ENCODE measurements around the gene RNASEL.

RNASEL gene

DNA sequence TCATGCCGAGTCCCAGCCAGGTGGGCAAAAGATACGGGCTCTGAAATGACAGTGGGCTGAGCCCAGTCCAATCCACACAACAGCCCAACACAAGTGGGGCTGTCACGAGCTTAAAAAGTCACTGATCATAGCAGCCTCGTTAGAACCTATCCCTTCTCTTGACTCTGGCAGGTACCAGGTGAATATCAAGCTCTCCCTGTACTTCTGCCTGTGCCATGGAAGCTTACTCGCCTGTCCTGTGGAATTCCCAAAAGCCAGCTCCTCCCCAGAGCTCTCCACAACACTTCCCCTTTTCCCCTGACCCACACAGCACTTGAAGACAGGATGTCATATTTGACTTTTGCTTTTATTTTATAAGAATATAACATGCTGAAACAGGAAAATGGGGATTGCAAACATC, 9.2 kb upstream of the RNASEL start:
- no peak for DNase-seq

DNA sequence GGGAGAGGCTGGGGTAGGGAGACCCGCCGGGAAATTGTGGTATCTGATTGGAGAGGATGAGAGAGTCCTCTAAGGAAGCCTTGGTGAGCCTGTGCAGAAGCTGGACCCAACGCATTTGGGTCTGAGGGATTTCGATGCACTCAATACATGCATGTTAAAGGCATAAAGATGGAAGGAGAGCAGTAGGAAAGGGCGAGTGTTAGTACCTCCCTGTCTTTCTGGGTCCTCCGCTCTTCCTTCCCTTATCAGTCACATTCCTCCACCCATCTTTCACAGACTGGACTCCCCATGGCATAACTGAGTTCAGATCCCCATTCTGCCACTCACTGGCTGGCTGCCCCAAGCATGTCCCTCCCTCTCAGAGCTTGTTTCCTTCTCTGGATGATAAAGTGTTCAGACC, 7.9 kb upstream of the RNASEL start:
- DNase-seq: no peak

- DNase-seq: peak; percentile 22
Measured at GRCh38 chr1:182595641-182596240, 6.7 kb upstream of the RNASEL start.

DNA sequence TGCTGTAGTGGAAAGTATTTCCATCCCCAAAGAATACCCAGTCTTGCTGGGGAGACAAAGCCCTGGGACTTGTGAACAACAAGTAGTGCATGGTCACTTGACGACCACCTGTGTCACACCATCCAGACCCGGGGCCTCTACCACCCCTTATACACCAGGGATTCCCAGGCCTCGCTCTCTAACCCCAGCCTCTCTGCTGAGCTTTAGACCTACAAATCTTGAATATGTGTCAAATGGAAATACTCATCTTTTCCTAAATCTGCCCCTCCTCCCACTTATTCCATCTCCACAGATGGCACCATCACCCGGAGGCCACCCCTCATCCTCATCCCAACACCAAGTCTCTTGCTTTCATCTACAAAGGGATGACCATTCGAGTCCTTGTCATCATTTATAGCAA, 875 bp upstream of the RNASEL start:
- DNase-seq: no peak

DNA sequence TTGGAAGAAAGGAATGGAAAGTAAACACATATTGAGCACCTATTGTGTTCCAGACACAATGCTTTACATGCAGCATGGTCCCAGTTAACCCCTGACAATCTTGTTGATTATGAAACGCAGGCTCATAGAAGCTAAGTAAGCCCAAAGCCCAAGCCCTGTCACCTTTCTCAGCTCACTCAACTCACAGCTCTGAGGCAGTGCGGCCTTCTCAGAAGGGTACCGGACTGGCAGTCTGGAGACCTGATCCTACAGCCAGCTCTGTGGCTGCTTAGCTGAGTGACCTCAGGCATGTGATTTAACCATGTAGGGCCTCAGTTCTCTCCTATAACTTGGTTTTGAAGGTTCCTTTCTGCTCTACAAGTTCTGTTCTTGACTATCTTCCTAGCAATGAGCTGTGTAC, 464 bp upstream of the RNASEL start:
- DNase-seq: no peak

DNA sequence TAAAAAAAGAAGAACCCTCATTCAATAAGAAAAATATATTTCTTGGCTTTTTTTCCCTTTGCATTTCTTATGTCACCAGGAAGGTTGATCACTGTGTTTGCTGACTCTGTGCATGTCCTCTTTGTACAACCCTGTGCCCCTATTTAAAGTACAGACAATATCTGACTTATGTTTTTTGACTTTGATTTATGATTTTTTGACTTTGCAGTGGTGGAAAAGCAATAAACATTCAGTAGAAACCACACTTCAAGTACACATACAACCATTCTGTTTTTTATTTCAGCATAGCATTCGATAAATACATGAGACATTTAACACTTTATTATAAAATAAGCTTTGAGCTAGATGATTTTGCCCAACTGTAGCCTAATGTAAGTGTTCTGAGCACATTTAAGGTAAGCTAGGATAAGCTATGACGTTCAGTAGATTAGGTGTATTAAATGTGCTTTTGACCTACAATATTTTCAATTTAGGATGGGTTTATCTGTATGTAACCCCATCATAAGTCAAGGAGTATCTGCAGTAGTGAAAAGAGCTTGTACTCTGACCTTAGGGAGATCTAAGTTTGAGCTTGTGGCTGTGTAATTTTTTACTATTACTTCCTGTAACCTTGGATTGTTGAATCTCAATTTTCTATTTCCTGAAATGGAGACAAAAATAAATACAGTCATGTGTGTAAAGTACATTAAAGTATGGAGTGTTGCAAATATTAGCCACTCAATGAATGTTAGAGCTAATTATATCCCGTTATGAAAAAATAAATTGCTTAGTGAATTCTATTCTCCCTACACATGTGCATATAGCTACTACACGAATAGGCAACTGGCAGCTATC, 1.2 kb downstream of the RNASEL start:
- no peak for DNase-seq

DNA sequence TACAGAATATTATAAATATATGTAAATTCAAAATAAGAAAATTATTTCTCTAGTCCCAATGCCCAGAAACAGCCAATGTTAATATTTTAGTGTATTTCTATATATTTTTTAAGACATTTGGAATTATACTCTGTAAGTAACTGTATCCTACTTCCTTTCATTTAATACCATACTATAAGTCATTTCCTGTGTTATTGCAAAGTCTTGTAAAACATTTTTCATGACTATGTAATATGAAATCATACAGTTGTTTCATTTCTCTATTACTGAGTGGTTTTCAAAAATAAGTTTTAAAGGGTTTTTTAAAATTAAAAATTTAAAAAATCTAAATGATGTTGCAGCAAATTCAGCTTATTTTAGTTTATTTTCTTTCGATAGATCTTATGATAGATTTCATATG, 2.0 kb downstream of the RNASEL start:
- DNase-seq: no peak

GRCh38 chr1:182586380-182586779, 2.7 kb downstream of the RNASEL start:
- DNase-seq: no peak

DNA sequence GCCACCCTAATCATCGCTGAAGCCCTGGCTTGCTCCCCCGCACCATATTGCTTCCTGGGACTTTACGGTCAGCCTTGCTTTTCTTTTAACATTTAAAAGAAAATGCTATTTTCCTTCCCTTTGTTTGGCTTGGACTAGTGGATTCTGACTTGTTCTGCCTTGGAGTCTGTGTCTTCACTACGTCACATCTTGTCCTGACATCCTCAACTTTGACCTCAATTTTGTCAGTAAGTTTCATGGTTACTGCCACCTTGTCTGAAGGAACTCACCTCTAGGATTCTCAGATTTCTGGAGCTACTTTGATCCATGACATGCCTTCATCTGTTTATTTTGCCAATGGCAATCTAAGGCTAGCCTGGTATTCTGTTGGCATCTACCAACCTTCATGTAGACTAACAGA, 4.3 kb downstream of the RNASEL start:
- no peak for DNase-seq

DNA sequence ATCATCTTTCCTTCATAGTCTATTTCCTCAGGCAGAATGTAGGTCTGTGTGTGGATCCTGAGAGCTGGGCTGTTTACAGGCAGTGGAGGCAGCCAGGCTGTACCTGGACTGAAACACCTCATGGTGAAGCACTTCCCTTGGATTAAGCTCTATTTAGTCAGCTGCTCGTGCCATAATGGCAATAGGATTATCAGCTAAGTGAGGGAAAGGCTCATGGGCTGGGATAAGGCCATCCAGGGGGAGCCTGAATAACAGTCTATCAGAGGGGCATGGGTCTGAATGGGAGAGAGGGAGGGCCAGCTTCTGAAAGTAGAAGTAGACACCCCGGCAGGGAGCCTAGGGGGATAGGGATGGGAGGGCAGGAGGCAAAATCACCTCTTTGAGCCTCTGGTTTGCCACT, 8.3 kb downstream of the RNASEL start:
- no peak for DNase-seq

GRCh38 chr1:182575540-182576149, 13.4 kb downstream of the RNASEL start:
- peak; percentile 50 for DNase-seq

DNA sequence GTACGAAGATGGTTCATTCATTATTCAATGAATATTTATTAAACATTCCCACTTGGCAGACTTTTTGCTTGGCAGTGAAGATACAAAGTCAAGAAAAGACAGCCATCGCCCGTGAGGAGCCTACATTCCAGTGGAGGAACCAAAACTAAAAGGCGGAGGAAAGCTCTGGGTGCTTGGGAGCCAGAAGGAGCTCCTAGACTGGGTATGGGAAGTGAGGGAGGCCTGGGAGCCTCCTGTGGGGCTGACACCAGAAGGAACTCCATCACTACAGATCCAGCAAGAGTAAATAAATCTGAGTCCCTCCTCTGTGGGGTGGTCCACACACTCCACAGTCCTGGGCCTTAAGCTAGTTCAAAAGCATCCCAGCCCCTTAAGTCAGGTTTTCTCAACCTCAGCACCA, 14.9 kb downstream of the RNASEL start:
- no peak for DNase-seq

DNA sequence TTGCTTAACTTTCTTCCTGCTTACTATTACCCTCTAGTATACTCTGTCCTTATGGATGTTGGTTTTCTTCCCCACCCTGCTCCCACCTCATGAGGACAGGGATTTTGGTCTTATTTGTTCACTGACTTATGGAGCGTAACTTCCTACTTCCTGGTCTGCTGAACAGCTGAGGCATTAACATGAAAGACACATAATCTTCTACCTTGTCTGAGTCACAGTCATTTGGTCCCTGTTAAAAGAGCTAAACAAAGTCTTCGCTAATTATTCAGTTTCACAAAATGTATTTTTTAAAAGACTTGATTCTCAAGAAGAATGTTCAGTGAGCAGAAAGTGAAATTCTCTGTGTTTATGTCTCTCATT, 18.5 kb downstream of the RNASEL start:
- DNase-seq: no peak

DNA sequence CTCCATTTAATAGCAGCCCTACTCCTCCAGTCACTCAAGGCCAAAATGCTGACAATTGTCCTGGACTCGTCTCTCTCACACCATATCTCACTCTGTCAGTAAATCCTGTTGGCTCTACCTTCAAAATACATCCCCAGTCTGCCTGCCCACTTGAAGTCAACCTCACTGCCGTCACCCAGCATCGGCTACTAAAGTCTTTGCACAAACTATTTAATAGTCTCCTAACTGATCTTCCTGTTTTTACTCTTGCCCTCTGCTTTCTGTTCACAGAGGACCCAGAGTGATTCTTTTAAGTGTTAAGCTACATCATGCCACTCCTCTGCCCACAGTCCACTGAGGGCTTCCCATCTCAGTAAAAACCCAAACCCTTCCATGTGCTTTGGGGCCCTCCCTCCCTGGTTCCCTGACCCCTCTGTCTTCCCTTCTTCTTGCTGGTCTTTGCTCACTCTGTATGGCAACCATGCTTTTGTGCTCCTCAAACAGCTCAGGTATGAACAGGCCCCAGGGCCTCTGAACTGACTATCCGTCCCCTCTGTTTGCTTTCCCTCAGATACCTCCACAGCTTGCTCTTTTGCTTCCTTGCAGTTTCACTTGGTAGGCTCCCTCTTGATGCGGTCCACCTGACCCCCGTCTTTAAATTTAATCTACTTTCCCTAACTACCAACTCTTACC, 19.0 kb downstream of the RNASEL start:
- DNase-seq: no peak

DNA sequence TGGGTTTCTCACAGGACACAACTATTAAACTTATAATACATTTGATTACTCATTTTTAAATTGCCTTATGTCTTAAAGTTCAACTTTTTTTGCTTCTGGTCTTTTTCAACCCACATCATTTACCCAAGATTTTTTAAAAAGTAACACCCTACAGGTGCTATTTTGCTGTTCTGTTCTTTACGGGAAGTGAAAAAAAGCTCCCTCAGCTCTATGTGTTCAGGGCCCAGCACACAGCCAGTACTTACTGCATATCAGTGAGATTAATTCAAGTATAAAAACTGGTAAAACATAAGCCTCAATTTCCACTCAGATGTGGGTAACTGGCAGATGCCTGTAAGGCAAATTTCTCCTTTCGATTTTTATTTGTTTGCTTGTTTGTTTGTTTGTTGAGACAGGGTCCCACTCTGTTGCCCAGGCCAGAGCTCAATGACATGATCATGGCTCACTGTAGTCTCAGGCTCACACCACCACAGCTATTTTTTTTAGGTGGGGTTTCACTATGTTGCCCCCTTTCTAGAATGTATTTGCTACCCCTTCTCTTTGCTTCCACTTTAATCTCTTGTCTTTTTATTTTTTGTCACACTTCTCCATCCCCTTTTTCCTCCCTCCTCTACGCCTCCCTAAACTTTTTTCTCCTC, 20.3 kb downstream of the RNASEL start:
- DNase-seq: no peak

DNA sequence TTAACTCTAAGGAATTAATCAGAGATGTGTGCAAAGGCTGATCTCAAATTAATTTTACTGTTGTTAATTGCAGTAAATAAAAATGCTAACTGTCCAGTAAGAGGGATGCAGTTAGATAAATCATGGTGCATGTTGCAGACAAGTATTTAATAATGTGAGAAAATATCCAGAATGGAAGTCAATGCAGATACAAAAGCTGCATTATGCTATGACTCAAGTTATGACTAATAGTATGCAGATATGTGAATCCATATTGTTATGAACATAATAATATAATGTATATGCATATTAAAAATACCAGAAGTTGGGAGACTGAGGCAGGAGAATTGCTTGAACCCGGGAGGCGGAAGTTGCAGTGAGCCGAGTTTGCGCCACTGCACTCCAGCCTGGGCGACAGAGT, 21.4 kb downstream of the RNASEL start:
- no peak for DNase-seq

DNA sequence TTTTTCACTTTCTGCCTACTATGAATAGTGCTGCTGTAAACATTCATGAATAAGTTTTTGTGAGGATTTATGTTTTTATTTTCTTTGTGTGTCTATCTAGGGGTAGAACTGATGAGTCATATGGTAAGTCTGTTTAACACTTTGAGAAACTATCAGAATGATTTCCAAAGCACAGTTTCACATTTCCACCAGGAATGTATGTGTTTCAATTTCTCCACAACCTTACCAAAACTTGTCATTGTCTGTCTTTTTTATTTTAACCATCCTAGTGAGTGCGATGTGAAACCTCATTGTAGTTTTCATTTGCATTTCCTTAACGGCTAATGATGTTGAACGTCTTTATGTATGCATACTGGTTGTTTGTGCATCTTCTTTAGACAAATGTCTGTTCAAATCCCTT, 23.5 kb downstream of the RNASEL start:
- no peak for DNase-seq

- no peak for DNase-seq
Measured at GRCh38 chr1:182564406-182565004, 24.6 kb downstream of the RNASEL start.

DNA sequence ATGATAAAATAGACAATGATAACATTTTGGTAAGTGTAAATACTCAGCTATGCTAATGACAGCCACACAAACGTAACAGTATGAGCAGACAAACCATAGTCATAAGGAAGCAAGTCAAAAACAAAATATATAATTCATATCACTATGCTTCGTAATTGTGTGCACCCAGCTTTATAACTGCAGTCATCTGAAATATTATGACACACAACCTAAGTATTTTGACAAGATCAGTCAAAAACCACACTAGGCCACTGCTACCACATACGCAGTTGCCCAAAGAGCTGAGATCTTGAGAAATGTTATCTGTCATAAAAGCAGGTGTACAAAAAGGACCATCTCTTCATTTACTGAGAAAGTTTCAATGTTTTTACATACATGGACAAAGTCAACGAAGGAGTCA, 26.0 kb downstream of the RNASEL start:
- no peak for DNase-seq

- DNase-seq: no peak
Measured at GRCh38 chr1:182561456-182561855, 27.6 kb downstream of the RNASEL start.

DNA sequence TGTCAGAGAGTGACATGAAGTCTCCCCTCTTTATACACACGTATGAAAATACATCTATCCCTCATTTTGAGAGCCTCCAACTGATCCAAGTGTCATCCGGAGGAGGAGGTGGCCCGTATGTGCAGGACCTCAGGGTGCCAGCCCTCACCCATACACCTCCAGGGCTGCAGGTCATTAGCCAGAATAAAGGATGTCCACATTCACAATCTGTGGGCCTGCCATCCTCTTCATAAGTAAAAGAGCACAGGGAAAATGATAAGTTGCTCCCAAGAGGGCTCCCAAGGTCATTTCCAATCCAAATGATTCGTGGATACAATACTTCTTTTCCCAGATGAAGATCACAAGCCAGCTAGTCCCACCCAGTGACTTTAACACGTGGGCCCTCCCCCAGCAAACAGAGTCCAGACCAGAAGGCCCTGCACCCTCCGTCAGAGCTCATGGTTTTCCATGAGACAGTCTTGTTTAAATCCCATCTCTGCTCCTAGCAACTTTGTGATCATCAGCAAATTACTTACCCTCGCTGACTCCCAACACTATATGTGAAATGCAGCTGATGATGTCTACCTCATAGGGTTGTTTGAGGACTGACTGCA, 28.6 kb downstream of the RNASEL start:
- DNase-seq: no peak

DNA sequence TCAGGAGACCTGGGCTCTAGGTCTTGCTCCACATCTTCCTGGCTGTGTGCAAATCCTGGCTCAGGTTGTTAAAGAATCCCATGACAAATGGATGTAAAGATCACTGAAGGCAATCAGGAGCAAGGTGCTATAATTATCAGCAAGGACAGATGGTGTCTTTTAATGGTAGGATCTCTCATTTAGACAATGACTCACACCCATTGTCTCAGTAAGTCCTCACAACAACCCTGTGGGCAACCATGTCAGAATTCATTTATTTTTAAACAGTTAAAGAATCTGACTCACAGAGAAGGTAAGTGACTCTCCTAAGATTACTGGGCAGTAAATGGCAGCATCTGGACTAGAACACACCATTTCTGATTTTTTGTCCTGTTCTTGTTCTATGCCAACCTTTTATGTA, 32.8 kb downstream of the RNASEL start:
- no peak for DNase-seq

- DNase-seq: no peak
Measured at GRCh38 chr1:182555493-182555892, 33.6 kb downstream of the RNASEL start.

All from NCI-H226 (cell line).